Kidney epithelial cell (primary cell): Measurements from ENCODE around the gene DMRTC2. TPM values are rescaled to one million over a fixed set of nuclear protein-coding genes. Genes with fewer than 3 reads are reported as not detected.

Experiments used
- DNase-seq: peaks from one replicate; pipeline ENCODE4 v3.0.0-alpha.2; 2010; ENCODE audit warnings: low read depth
- H3K27me3 ChIP-seq: 2 replicates; pipeline ENCODE4 v1.6.0; 2011; ENCODE audit warnings: low read length; ENCODE audit not compliant: control insufficient read depth, insufficient read depth
- H3K36me3 ChIP-seq: 2 replicates; pipeline ENCODE4 v1.5.1; 2011; ENCODE audit warnings: low read length; ENCODE audit not compliant: control insufficient read depth, insufficient read depth
- H3K4me3 ChIP-seq: 2 replicates; pipeline ENCODE4 v1.5.1; 2011; ENCODE audit warnings: low read depth, mild to moderate bottlenecking, control low read depth, low read length
- total RNA-seq: library from RNA; depleted of rRNA; stranded (reverse); fragments of >200 nt; gene quantifications from 2 replicates; pipeline ENCODE4 v1.2.3, GENCODE V29; 2015
- TF ChIP-seq, protein P1 (sequence below): IDR thresholded peaks from 2 replicates; pipeline ENCODE4 v1.5.1; 2011; ENCODE audit warnings: mild to moderate bottlenecking, moderate library complexity, low read length, control low read depth, inconsistent platforms; ENCODE audit not compliant: insufficient read depth, poor library complexity, severe bottlenecking

The DMRTC2 gene
- total RNA-seq, 1 donor from 2014 or later: not detected

- TF ChIP-seq, protein P1, sequence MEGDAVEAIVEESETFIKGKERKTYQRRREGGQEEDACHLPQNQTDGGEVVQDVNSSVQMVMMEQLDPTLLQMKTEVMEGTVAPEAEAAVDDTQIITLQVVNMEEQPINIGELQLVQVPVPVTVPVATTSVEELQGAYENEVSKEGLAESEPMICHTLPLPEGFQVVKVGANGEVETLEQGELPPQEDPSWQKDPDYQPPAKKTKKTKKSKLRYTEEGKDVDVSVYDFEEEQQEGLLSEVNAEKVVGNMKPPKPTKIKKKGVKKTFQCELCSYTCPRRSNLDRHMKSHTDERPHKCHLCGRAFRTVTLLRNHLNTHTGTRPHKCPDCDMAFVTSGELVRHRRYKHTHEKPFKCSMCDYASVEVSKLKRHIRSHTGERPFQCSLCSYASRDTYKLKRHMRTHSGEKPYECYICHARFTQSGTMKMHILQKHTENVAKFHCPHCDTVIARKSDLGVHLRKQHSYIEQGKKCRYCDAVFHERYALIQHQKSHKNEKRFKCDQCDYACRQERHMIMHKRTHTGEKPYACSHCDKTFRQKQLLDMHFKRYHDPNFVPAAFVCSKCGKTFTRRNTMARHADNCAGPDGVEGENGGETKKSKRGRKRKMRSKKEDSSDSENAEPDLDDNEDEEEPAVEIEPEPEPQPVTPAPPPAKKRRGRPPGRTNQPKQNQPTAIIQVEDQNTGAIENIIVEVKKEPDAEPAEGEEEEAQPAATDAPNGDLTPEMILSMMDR: peak; percentile 76
- Histone ChIP-seq H3K36me3 (peaks cover 2% of the 10 kb centered on the region), H3K27me3 (no peaks in the 10 kb centered on the region), H3K4me3 (no peak overlapping the region)
- peak; percentile 86 for DNase-seq
These were observed 43.0 kb downstream of the DMRTC2 start for GRCh38 chr19:41887711-41888382.

GRCh38 chr19:41888926-41889325 is 44.1 kb downstream of the DMRTC2 start:
- H3K4me3 ChIP-seq: no peak overlapping the region
- TF ChIP-seq, protein P1: no peak
- H3K27me3 ChIP-seq: no peaks in the 10 kb centered on the region
- DNase-seq: no peak
- peaks cover 2% of the 10 kb centered on the region for H3K36me3 ChIP-seq

GRCh38 chr19:41889896-41890295 is 45.1 kb downstream of the DMRTC2 start:
- TF ChIP-seq, protein P1: no peak
- Histone ChIP-seq H3K4me3 (no peak overlapping the region), H3K36me3 (peaks cover 3% of the 10 kb centered on the region), H3K27me3 (no peaks in the 10 kb centered on the region)
- no peak for DNase-seq

DNA sequence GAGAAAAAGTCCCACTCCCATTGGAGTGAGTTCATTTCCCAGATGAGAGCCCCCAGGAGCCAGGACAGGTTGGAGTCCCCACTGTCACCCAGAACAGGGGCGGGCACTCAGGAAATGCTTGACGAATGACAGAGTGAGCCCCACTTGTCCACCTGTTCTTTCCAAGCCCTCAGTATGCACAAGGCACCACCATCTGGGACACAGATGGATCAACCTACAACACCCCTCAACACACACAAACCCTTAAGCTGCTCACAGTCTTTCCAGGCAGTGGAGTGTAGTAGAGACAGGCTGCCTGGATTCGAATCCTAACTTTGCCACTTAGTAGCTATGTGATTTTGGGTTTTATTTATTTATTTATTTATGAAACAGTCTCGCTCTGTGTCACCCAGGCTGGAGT is 46.1 kb downstream of the DMRTC2 start:
- Histone ChIP-seq H3K36me3 (peaks cover 3% of the 10 kb centered on the region), H3K4me3 (no peak overlapping the region), H3K27me3 (no peaks in the 10 kb centered on the region)
- DNase-seq: no peak
- TF ChIP-seq, protein P1: no peak

DNA sequence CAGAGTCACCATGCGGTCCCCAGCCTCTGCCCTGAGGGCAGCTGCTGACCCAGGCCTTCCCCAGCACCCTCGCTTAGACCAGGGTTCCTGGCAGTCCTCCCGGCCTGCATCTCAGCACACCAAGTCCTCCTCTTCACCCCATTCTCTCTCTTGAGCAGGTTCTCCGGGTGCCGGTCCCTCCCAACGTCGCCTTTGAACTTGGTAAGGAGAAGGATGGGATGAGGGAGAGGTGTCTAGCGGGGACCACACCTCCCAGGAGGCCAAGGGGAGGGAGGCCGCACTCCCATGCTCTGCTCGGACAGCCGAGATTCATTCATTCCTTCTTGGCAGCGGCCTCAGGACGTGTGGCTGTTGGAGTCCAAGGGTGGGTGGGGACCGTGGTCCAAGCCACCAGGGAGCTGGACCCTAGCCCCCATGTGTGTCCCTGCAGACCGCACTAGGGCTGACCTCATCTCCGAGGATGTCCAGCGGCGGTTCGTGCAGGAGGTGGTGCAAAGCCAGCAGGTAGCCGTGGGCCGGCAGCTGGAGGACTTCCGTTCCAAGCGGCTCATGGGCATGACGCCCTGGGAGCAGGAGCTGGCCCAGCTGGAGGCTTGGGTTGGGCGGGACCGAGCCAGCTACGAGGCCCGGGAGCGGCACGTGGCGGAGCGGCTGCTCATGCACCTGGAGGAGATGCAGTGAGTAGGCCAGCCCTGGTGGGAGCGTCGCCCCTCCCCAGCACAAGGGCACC is 47.5 kb downstream of the DMRTC2 start:
- peaks cover 3% of the 10 kb centered on the region for H3K36me3 ChIP-seq
- no peak overlapping the region for H3K4me3 ChIP-seq
- no peaks in the 10 kb centered on the region for H3K27me3 ChIP-seq
- no peak for DNase-seq
- TF ChIP-seq, protein P1: no peak
